Stimulated activated effector memory CD8-positive, alpha-beta T cell treated with anti-CD3 and anti-CD28 coated beads, Interleukin-12 subunit alpha, Interleukin-12 subunit beta, amount 100 ng/mL, for 72 hours (primary cell): ENCODE results near the gene HOPX.
"Not testable (repeated sequence)": the region's sequence is repeated elsewhere in the genome, so short reads cannot be mapped to it uniquely, and the experiment has no call there.

Source experiments
- ATAC-seq: fragments of 150-1000 bp; cut with Tn5 transposase; 2 replicates; pipeline ENCODE4 v1.10.0; 2021
- DNase-seq, 2 donors: peaks; one replicate each; pipeline ENCODE4 v3.0.0; 2021 to 2022; ENCODE audit warnings: low spot score in 2 of 2
- H3K27ac Mint-ChIP-seq: one replicate; pipeline ENCODE4 v1.8.0; 2022; ENCODE audit warnings: mild to moderate bottlenecking, mixed read lengths
- H3K36me3 Mint-ChIP-seq: one replicate; pipeline ENCODE4 v1.8.0; 2022; ENCODE audit warnings: mild to moderate bottlenecking, mixed read lengths
- H3K4me1 Mint-ChIP-seq: one replicate; pipeline ENCODE4 v1.8.0; 2022; ENCODE audit warnings: mixed read lengths
- H3K4me3 Mint-ChIP-seq: one replicate; pipeline ENCODE4 v1.8.0; 2022; ENCODE audit warnings: mild to moderate bottlenecking, mixed read lengths
- H3K9me3 Mint-ChIP-seq: one replicate; pipeline ENCODE4 v1.8.0; 2022; ENCODE audit warnings: mixed read lengths

HOPX gene

DNA sequence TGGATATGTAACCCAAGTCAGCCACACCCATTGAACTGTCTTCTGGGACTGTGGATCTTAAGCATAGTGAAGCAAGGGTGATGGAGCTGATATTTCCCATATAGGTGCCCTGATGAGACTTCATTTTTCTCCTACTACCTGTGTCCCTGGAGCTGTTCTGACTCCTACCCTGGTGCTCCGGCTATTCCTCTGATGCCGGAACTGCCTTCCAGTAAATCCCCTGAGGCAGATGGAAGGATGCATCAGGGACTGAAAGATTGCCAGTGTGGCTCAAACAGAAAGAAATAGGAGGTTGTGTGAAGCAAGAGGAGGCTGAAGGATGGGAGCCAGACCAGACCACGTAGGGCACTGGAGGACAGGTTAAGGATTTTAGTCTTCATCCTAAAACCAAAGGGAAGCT lies 74.7 kb downstream of the HOPX start:
- DNase-seq (no peak), ATAC-seq (no peak)
- Mint-ChIP-seq H3K4me3 (no peak overlapping the region), H3K4me1 (peaks cover 5% of the 10 kb centered on the region), H3K27ac (no peak overlapping the region), H3K36me3 (no peaks in the 10 kb centered on the region), H3K9me3 (no peaks in the 10 kb centered on the region)

DNA sequence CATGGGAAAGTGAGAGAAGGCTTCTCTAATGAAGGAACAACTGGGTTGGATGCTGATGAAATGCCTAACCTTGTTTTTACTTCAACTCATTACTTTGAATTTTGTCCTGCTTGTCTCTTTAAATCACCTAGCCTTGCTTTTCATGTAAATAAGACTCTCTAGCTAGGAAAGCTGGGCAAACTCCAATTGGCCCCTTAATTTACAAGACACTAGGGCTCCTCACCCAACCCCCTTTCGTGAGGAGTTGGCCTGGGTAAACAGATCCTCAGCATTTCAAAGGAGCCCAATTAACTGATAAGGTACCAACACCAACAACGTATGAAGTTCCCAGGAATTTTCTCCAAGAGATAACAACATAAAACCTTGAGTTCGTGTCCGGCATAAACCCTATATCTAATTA lies 75.6 kb downstream of the HOPX start:
- H3K4me1 Mint-ChIP-seq, H3K27ac Mint-ChIP-seq, DNase-seq, H3K9me3 Mint-ChIP-seq, H3K36me3 Mint-ChIP-seq, H3K4me3 Mint-ChIP-seq, ATAC-seq: not testable (repeated sequence)

DNA sequence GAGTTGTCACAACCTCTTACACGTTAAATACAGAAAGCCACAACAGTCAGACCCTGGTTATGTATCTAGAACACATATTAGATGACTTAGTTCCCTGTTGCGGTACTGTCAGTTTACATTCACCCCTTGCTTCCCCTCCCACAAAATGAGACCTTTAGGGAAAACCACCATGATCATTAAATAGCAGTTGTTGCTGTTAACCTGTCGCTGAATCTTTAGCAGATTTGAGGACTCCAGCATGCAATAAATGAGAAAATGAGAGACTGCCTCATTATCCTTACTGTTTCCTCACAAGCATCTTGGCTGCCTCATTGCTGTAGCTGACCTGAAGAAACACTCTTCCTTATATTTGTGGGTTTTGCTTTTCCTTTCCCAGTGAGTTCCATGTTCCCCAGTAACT lies 77.8 kb downstream of the HOPX start:
- Mint-ChIP-seq H3K4me1 (peaks cover 3% of the 10 kb centered on the region), H3K36me3 (no peaks in the 10 kb centered on the region), H3K27ac (no peak overlapping the region), H3K9me3 (peaks cover 2% of the 10 kb centered on the region), H3K4me3 (no peak overlapping the region)
- DNase-seq: no peak
- no peak for ATAC-seq
